GM21576 (cell line): ENCODE measurements around the gene FLT3LG.

Experiments
- ATAC-seq: cut with Tn5 transposase; IDR thresholded peaks from one replicate; pipeline ENCODE4 v1.9.1; 2021; ENCODE audit warnings: mild to moderate bottlenecking, moderate library complexity; ENCODE audit not compliant: unreplicated experiment

The FLT3LG gene

DNA sequence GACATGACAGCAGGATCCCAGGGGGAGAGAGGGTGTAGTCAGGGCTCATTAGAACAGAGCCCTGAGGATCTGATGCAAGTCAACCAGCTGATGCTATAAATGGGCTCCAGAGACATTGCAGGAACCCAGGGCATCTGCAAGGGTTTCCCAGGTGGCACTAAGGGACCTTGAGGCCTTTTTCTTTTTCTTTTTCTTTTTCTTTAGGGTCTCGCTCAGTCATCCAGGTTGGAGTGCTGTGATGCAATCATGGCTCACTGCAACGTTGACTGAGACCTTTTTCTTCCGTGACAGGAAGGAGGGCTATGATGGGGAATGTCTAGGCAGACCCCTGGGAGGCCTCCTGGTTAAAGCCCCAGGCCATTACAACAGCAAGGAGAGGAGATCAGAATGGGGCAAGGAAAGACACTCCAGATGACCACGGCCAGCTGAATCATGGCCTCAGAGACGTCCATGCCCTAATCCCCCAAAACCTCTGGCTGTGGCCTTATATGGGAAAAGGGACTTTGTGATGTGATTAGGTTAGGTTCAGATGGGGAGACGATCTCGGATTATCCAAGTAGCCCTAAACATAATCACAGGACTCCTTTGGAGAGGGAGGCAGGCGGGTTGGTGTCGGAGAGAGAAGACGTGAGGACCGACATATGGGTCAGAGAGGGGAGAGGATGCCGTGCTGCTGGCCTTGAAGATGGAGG lies 33.9 kb downstream of the FLT3LG start:
- no peak for ATAC-seq

DNA sequence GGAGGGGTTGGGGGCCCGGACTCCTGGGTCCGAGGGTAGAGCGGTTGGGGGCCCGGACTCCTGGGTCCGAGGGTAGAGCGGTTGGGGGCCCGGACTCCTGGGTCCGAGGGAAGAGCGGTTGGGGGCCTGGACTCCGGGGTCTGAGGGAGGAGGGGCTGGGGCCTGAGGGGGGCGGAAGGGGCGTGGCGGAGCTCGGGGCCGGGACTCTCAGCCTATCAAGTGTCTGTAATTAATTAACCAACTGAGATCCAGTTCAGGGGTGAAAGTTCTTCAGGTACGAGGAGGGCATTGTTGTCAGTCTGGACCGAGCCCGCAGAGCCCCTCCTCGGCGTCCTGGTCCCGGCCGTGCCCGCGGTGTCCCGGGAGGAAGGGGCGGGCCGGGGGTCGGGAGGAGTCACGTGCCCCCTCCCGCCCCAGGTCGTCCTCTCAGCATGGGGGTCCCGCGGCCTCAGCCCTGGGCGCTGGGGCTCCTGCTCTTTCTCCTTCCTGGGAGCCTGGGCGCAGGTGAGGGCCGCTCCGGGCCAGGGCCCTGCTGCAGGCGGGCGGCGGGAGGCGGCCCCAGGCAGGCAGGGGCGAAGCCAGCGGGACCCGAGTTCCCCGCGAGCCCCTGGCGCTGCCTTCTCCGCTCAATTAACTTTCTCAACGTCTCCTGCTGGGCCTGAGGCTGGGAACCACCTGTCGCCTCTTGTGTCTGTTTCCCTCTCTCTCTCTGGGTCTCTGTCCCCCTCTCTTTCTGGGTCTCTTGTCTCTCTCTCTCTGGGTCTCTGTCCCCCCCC lies 39.1 kb downstream of the FLT3LG start:
- ATAC-seq: no peak

DNA sequence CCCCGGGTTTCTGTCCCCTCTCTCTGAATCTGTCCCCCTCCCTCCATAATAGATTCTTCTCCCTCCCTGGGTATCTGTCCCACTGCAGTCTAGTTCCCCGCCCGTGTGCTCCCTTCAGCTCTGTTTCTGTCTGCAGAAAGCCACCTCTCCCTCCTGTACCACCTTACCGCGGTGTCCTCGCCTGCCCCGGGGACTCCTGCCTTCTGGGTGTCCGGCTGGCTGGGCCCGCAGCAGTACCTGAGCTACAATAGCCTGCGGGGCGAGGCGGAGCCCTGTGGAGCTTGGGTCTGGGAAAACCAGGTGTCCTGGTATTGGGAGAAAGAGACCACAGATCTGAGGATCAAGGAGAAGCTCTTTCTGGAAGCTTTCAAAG lies 39.7 kb downstream of the FLT3LG start:
- ATAC-seq: no peak

DNA sequence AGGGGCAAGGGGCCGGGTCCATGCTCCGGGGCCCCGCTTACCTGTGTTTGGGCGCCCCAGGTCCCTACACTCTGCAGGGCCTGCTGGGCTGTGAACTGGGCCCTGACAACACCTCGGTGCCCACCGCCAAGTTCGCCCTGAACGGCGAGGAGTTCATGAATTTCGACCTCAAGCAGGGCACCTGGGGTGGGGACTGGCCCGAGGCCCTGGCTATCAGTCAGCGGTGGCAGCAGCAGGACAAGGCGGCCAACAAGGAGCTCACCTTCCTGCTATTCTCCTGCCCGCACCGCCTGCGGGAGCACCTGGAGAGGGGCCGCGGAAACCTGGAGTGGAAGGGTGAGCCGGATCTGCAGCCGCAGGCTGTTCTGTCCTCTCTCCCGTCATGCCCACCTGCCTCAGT lies 40.1 kb downstream of the FLT3LG start:
- ATAC-seq: no peak

DNA sequence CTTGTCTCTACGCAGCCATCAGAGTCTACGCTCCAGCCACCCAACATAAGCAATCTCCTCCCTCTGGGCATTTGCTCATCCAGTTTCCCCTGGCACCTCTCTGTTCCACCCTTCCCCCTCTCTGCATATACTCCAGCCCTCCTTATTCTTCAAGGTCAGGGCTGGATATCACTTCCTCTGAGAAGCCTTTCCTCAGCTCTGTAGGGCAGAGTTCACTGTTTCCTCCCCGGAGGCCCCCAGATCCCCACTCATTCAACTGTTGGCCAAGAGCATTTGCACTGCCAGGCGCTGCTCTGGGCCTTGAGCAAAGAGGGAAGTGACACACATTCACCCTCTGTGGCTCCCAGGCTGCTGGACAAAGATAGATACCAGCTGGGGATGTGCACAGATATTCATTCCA lies 41.8 kb downstream of the FLT3LG start:
- ATAC-seq: no peak

DNA sequence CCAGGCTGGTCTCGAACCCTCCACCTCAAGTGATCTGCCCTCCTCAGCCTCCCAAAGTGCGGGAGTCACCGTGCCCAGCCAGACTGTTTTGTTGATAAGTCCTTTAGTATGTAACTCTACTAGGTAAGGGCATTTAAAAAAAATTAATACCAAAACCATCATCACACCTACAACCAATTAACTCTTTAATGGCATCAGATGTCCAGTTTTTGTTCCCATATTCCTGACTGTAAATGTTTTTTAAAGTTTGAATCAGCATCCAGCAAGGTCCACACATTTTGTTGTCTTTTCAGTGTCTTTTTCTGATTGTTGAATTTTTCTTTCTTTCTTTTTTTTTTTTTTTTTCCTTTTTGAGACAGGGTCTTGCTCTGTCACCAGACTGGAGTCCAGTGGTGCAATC lies 44.0 kb downstream of the FLT3LG start:
- ATAC-seq: no peak

DNA sequence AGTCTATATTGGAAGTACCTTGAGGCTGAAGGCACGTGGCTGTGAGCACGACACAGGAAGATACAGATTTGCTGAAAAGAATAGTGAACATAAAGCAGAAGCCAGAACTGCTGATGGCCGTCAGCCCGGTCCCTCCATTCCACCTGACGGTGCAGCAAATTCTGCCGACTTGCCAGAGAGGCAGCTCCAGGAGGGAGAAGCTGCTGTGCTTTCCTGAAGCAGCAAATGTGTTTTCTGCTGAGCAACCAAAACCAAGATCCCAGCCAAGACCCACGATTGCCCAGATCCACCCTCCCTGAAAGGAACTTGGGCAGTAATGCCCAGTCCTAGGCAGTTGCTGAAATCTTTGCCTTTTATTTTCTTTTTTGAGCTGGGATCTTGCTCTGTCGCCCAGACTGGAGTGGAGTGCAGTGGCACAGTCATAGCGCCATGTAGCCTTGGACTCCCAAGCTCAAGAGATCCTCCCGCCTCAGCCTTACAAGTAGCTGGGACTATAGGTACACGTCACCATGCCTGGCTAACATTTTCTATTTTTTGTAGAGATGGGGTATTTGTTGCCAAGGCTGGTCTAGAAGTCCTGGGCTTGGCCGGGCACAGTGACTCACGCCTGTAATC lies 46.8 kb downstream of the FLT3LG start:
- ATAC-seq: no peak

DNA sequence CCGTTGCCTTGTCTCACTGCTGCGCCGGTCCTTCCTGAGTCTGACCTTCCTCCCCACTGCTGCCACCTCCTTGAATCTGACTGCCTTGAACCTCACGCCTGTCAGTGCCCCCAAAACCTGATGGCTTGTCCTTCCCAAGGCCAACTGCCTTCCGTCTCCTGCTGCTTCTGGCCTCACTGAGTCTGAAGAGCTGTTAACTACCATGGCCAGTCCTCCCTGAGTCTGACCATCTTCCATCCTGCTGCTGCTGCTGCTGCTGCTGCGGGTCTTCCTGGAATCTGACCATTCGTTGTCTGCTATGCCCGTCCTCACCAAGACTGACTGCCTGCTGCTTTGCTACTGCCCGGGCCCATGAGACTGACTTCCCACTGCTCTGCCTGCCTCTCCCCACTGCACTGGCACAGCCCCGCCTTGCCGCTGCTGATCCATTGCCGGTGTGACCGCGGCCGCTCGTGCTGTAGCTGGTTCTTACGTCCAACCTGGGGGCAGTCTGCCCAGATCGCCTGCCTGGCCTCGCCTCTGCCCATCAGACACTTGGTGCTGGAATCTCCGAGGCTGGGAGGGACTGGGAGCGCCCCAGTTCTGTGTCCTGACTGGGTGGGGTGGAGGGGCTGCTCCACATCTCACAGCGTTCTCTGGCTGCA lies 50.9 kb downstream of the FLT3LG start:
- ATAC-seq: no peak

DNA sequence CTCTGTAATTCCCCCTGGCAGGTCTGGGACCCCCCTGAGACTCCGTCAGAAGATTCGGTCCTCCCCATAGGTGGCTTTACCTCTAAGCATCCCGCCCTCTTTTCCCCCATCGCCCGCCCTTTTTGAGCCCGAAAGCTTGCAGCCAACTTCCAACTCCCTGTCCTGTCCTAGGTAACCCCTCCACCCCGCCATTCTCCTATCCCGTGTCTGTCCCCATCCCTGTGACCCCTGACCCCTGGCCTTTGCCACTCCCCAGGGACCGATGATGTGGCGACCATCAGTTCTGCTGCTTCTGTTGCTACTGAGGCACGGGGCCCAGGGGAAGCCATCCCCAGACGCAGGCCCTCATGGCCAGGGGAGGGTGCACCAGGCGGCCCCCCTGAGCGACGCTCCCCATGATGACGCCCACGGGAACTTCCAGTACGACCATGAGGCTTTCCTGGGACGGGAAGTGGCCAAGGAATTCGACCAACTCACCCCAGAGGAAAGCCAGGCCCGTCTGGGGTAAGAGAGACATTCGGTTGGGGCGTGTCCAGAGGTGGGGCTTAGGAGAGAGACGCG lies 54.3 kb downstream of the FLT3LG start:
- no peak for ATAC-seq

DNA sequence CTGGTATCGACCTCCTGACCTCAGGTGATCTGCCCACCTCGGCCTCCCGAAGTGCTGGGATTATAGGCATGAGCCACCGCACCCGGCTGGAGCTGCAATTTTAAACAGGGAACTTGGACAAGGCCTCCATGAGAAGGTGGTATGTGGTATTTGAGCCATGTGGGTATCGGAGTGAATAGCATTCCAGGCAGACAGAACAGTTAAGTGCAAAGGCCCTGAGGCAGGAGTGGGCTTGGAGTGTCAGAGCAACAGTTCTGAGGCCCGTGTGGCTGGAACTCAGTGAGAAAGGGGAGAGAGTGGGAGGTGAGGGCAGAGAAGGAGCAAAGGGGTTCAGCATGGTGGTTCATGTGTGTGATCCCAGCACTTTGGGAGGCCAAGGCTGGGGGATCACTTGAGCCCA lies 56.7 kb downstream of the FLT3LG start:
- ATAC-seq: no peak

DNA sequence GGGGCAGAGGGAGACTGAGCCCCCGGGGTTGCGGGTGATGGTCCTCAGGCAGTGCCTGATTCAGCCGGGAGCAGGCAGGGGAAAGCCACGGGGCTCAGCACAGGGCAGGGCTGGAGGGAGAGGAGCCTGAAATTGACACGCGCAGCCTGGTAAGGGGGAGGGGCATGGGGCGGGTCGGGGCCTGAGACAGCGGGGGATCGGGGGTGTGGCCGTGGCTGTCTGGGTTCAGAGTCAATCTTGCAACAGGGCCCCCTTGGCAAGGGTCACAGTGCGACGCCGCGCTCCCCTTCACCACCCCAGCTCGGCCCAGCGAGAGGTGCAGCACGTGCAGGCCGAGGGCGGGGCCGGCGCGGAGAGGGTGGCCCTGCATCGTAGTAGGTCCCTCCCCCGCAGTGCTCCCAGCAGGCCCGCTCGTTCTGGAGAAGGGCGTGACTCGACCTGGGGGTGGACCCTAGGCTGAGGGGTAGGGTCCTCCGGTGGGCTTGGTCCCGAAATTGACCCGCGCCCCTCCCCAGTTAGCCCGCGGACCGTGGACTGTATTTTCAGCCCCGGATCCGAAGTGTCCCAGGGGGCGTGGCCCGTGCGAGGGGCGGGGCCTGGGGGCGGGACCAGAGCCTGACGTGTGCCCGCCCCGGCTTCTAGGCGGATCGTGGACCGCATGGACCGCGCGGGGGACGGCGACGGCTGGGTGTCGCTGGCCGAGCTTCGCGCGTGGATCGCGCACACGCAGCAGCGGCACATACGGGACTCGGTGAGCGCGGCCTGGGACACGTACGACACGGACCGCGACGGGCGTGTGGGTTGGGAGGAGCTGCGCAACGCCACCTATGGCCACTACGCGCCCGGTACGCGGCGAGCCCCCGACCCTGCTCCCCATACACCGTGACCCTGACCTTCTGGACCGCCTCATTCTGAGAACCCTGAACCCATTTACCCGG lies 59.8 kb downstream of the FLT3LG start:
- ATAC-seq: peak; percentile 75

DNA sequence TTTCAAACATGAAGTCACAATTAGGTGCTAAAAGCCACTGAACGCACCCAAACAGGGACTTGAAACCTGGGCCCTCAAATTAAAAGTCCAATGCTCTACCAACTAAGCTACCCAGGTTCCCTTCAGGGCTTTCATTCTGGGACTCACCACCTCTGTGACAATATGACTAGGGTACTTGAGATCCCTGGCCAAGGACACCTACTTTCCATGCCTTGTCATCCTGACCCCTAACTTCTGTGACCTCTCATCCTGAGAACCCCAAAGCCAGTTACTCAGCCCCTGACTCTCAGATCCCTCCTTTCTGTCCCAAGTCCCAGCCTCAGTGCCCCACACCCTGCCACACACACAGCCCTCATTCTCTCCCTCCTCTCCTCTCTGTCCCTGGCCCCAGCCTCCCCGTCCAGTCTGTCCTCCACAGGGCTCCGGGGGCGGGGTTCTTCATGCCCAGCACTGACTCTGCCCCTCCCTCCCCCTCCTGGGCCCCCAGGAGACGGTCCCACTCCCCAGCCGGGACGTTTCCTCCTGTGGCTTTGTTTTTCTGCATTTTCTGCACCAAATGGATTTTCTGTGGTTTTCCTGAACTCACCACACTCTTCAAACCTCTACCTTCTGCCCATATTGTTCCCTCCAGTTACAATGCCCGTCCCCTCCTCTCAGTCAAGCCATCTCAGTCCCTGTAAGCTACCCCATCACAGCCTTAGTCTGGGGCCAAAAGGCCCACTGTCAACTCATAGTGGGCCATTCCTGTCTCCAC lies 60.8 kb downstream of the FLT3LG start:
- no peak for ATAC-seq
